SK-N-DZ (cell line): Measurements from ENCODE around the gene MBP.

Experiments used
- DNase-seq: peaks from one replicate; pipeline ENCODE4 v3.0.0-alpha.2; 2015; ENCODE audit warnings: low spot score

MBP gene

GRCh38 chr18:77114415-77115191 lies 18.0 kb downstream of the MBP start:
- DNase-seq: no peak

- DNase-seq: no peak
These were observed 18.5 kb downstream of the MBP start for GRCh38 chr18:77114152-77114414.

- no peak for DNase-seq
These were observed 19.0 kb downstream of the MBP start for GRCh38 chr18:77113361-77114151.

GRCh38 chr18:77112747-77113092 lies 19.9 kb downstream of the MBP start:
- no peak for DNase-seq

- no peak for DNase-seq
These were observed 20.4 kb downstream of the MBP start for GRCh38 chr18:77111951-77112746.

- DNase-seq: no peak
These were observed 21.1 kb downstream of the MBP start for GRCh38 chr18:77111449-77111848.

- no peak for DNase-seq
These were observed 21.6 kb downstream of the MBP start for GRCh38 chr18:77110936-77111335.

GRCh38 chr18:77110400-77110799 lies 22.2 kb downstream of the MBP start:
- DNase-seq: no peak

- DNase-seq: no peak
These were observed 22.9 kb downstream of the MBP start for GRCh38 chr18:77109648-77110019.

- no peak for DNase-seq
These were observed 23.5 kb downstream of the MBP start for GRCh38 chr18:77108821-77109647.

- DNase-seq: no peak
These were observed 24.4 kb downstream of the MBP start for GRCh38 chr18:77108001-77108692.

- no peak for DNase-seq
These were observed 25.3 kb downstream of the MBP start for GRCh38 chr18:77107292-77107691.

GRCh38 chr18:77106331-77106730 lies 26.3 kb downstream of the MBP start:
- no peak for DNase-seq

- no peak for DNase-seq
These were observed 26.9 kb downstream of the MBP start for GRCh38 chr18:77105680-77106079.

- no peak for DNase-seq
These were observed 27.6 kb downstream of the MBP start for GRCh38 chr18:77105028-77105427.

- DNase-seq: no peak
These were observed 28.5 kb downstream of the MBP start for GRCh38 chr18:77103991-77104531.

GRCh38 chr18:77103187-77103850 lies 29.3 kb downstream of the MBP start:
- DNase-seq: no peak

- DNase-seq: no peak
These were observed 30.1 kb downstream of the MBP start for GRCh38 chr18:77102259-77103040.
